Neural progenitor cell (in vitro differentiated cells): Measurements from ENCODE around the gene IFFO2.

Experiments used
- CTCF ChIP-seq: fragments of 200-600 bp; sonication (generic); IDR thresholded peaks from 2 replicates; pipeline ENCODE4 v1.5.1; 2017; ENCODE audit warnings: antibody characterized with exemption, mild to moderate bottlenecking
- EZH2 ChIP-seq: fragments of 200-600 bp; sonication (generic); IDR thresholded peaks from 2 replicates; pipeline ENCODE4 v1.6.1; 2017; ENCODE audit warnings: antibody characterized with exemption, mild to moderate bottlenecking, moderate library complexity
- EZH2phosphoT487 ChIP-seq: fragments of 200-600 bp; sonication (generic); IDR thresholded peaks from 2 replicates; pipeline ENCODE4 v1.6.1; 2017; ENCODE audit warnings: antibody characterized with exemption

- no peak for TF ChIP-seq CTCF
- TF ChIP-seq EZH2phosphoT487: no peak
- TF ChIP-seq EZH2: no peak
Measured at GRCh38 chr1:18855573-18855972, 100.9 kb downstream of the IFFO2 start.
